ENCODE results near the gene ASCL4. TPM values are rescaled to one million over a fixed set of nuclear protein-coding genes. Genes with fewer than 3 reads are reported as not detected.
A peak's percentile ranks its signal among the peaks of the same experiment; 100 is the strongest.

ASCL4 gene
- total RNA-seq, 2 experiments from 2014 or later: not detected

DNA sequence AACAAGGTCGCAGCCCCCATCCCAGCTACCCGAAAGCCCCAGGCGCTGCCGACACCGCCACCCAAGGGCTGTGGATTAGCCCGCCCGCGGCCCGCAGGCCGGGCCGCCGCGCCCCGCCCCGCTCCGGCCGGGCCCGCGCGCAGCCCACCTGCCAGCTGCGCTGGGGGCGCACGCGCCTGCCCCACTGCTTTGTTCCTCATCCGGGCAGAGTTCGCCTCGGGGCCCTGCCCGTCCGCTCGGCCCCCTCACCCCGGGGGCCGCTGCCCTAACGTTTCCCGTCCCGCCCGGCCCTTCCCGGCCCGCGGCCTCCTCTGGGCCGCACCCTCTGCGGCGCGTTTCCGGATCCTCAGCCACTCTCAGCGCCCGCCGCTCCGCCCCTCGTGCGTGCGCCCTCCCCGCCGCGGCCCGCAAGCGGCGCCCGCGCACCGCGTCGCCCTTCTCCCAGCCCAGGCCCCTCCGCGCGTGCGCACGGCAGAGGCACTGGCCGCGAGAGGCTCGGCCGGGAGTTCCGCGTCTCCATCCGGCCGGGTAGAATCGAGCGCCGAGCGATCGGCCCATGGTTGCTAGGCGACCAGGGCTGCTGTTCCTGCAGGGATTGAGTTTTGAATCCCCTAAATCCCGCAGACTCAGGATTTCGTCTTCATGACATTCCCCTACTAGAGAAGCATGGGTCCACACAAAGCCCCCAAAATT, 13.5 kb upstream of the ASCL4 start, which contains the start of gene PRDM4:
TSS of gene PRDM4 (minus strand) at position 329 of the 693 bp plus-strand sequence. CDS start 622 bp downstream, outside the sequence.
- CTCF ChIA-PET: no interaction called here

DNA sequence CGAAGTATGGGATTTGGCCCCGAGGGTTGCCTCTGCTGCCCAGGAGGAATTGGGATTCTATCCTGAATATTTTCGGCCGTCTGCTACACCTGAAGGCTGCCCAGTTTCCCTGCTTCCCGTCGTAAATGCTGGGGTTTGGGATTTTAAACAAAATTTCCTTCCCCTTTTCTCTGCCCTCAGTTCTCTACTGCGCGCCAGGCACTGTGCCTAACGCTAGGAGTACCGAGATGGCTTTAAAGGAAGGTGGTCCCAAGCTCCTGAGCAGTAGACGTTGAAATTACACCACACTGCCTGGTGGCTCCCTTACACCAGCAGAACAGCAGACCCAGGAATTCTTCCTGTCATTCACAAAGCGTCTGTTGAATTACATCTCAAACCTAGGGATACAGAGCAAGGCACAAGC, 13.0 kb upstream of the ASCL4 start:
- Mint-ChIP-seq H3K27ac (peak overlapping the region; percentile 91), H3K9me3 (peaks cover 2% of the 10 kb centered on the region), H3K4me1 (peaks cover 33% of the 10 kb centered on the region), H3K27me3 (no peaks in the 10 kb centered on the region), H3K4me3 (peak overlapping the region; percentile 80), H3K36me3 (ENCODE audit: low read depth) (peaks cover 8% of the 10 kb centered on the region)
- ChIA-PET CTCF (interaction anchor here (0.8 to 1.0 kb wide), 2 partner anchors 77 to 151 kb away, joined by 3 to 4 read pairs; no protein-coding TSS in a partner anchor), POLR2A (interaction anchor here (0.6 kb wide), 1 partner anchor 76 kb away, joined by 3 read pairs; the partner anchor contains the start of gene PWP1)
- no peak for DNase-seq

More for the DNA sequence above, 13.5 kb upstream of the ASCL4 start, which contains the start of gene PRDM4:
- DNase-seq: peak; percentile 91
- Mint-ChIP-seq H3K27ac (peak within 1 kb of the TSS; percentile 93), H3K27me3 (no peaks in the 10 kb centered on the region), H3K9me3 (peaks cover 2% of the 10 kb centered on the region), H3K36me3 (ENCODE audit: low read depth) (peaks cover 12% of the 10 kb centered on the region), H3K4me3 (peak within 1 kb of the TSS; percentile 88), H3K4me1 (peaks cover 33% of the 10 kb centered on the region)
- POLR2A ChIA-PET: no interaction called here

DNA sequence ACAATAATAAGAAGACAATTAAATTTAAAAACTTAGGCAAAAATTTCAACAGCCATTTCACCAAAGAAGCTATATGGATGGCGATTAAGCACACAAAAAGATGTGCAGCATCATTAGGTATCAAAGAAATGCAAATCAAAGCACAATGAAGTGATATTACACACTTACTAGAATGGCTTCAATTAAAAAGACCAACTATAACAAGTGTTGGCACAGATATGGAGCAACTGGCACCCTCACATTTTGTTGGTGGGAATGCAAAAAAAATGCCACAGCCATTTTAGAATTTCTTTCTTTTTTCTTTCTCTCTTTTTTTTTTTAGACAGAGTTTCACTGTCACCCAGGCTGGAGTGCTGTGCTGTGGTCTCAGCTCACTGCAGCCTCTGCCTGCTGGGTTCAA, 11.6 kb upstream of the ASCL4 start:
- no peak for DNase-seq
- Mint-ChIP-seq H3K4me1 (peaks cover 28% of the 10 kb centered on the region), H3K36me3 (ENCODE audit: low read depth) (no peaks in the 10 kb centered on the region), H3K9me3 (peaks cover 2% of the 10 kb centered on the region), H3K4me3 (no peak overlapping the region), H3K27ac (no peak overlapping the region), H3K27me3 (peaks cover 4% of the 10 kb centered on the region)
- ChIA-PET POLR2A (no interaction called here), CTCF (interaction anchor here (0.7 to 1.5 kb wide), 2 partner anchors 17 to 831 kb away, joined by 3 to 4 read pairs; no protein-coding TSS in a partner anchor)

DNA sequence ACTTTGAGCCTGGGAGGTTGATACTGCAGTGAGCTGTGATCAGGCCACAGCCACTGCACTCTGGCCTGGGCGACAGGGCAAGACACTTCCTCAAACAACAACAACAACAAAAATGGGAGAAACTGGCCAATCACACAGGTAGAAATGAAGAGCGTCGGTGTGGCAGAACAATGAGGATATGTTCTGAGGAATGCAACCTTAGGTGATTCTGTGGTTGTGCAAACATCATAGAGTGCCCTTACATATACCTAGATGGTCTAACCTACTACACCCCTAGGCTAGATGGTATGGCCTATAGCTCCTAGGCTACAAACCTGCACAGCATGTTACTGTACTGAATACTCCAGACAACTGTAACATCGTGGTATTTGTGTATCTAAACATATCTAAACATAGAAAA, 9.9 kb upstream of the ASCL4 start:
- Mint-ChIP-seq H3K27ac (no peak overlapping the region), H3K4me1 (peaks cover 13% of the 10 kb centered on the region), H3K27me3 (peaks cover 4% of the 10 kb centered on the region), H3K36me3 (ENCODE audit: low read depth) (no peaks in the 10 kb centered on the region), H3K4me3 (no peak overlapping the region), H3K9me3 (peaks cover 2% of the 10 kb centered on the region)
- ChIA-PET CTCF (no interaction called here), POLR2A (no interaction called here)
- DNase-seq: no peak

DNA sequence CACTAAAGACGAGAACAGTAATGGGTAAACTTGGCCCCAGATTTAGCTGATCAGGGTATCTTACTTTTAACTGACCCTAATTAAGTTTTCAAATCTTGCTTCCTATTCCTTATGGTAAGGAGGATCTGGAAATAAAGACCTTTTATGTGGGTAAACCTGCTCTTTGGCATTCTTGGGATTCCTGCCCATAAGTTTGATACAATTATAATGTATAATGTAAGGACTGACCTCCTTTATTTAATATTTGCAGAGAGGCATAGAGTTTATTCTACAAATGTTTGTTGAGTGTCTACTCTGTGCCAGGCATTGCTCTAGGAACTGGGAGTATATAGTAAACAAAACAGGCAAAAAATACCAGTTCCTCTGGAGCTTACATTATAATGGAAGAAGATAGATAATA, 9.2 kb upstream of the ASCL4 start:
- Mint-ChIP-seq H3K36me3 (ENCODE audit: low read depth) (no peaks in the 10 kb centered on the region), H3K4me3 (no peak overlapping the region), H3K9me3 (peaks cover 2% of the 10 kb centered on the region), H3K27me3 (peaks cover 6% of the 10 kb centered on the region), H3K4me1 (peaks cover 7% of the 10 kb centered on the region), H3K27ac (no peak overlapping the region)
- no peak for DNase-seq
- POLR2A ChIA-PET: no interaction called here
- CTCF ChIA-PET: no interaction called here

DNA sequence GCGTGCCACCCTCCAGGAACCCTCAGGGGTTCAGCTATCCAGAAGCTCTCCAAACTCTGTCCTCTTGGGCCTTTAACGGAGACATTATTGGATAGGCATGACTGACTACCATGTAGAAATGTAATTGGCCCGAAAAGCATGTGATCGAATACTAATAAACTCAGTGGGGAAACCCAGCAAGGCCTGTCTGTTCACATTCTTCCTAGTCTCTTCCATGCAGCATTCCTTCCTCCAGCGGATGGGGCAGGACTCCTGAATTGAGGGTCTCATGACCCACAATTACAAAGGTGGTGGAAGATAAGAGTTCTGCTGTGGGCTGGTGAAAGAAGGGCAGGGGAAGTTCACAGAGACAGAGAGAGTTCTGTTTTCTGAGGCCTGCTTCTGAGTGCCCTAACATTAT, 7.0 kb upstream of the ASCL4 start:
- no peak overlapping the region for H3K4me3 Mint-ChIP-seq

DNA sequence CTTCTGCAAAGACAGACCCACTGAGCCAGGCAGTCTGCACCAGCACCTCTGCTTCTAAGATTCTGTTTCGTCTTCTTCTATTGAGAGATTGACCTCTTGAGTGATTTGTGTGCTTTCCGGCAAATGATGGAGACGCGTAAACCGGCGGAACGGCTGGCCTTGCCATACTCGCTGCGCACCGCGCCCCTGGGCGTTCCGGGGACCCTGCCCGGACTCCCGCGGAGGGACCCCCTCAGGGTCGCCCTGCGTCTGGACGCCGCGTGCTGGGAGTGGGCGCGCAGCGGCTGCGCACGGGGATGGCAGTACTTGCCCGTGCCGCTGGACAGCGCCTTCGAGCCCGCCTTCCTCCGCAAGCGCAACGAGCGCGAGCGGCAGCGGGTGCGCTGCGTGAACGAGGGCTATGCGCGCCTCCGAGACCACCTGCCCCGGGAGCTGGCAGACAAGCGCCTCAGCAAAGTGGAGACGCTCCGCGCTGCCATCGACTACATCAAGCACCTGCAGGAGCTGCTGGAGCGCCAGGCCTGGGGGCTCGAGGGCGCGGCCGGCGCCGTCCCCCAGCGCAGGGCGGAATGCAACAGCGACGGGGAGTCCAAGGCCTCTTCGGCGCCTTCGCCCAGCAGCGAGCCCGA, 703 bp downstream of the ASCL4 start:
- Mint-ChIP-seq H3K4me1 (peaks cover 22% of the 10 kb centered on the region), H3K36me3 (ENCODE audit: low read depth) (no peaks in the 10 kb centered on the region), H3K4me3 (no peak overlapping the region), H3K9me3 (no peaks in the 10 kb centered on the region), H3K27me3 (peaks cover 74% of the 10 kb centered on the region), H3K27ac (no peak overlapping the region)
- POLR2A ChIA-PET: no interaction called here
- DNase-seq: no peak
- CTCF ChIA-PET: no interaction called here

More for the DNA sequence above, 7.0 kb upstream of the ASCL4 start:
- Mint-ChIP-seq H3K9me3 (peaks cover 1% of the 10 kb centered on the region), H3K36me3 (ENCODE audit: low read depth) (no peaks in the 10 kb centered on the region), H3K27me3 (peaks cover 17% of the 10 kb centered on the region), H3K27ac (no peak overlapping the region), H3K4me1 (no peaks in the 10 kb centered on the region)
- POLR2A ChIA-PET: no interaction called here
- CTCF ChIA-PET: interaction anchor here (1.5 kb wide), 1 partner anchor 10 kb away, joined by 6 read pairs; no protein-coding TSS in a partner anchor
- no peak for DNase-seq

DNA sequence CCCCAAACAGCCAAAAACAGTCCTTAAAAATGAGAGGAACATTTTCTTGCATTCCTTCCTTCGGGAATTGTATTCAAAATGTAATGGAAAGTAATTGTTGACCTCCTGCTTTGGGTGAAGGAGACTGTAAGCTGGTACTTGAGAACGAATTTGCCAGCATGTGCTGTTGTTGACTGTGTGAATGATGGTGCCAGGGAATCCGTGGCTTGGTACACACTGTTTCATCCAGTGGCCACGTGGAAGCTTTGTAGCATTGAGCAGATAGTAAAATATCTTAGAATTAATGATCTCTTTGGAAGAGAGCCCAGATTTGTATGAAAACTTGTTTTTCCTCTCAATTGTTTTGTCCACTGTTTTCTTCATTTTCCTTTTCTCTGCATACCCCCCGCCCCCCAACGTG, 1.7 kb downstream of the ASCL4 start:
- peaks cover 22% of the 10 kb centered on the region for H3K4me1 Mint-ChIP-seq
- H3K9me3 Mint-ChIP-seq: no peaks in the 10 kb centered on the region
- no peak overlapping the region for H3K4me3 Mint-ChIP-seq
- POLR2A ChIA-PET: no interaction called here
- no peak for DNase-seq
- no peaks in the 10 kb centered on the region for H3K36me3 Mint-ChIP-seq (ENCODE audit: low read depth)
- no peak overlapping the region for H3K27ac Mint-ChIP-seq
- CTCF ChIA-PET: interaction anchor here (0.7 kb wide), 1 partner anchor 10 kb away, joined by 3 read pairs; no protein-coding TSS in a partner anchor
- peaks cover 72% of the 10 kb centered on the region for H3K27me3 Mint-ChIP-seq

DNA sequence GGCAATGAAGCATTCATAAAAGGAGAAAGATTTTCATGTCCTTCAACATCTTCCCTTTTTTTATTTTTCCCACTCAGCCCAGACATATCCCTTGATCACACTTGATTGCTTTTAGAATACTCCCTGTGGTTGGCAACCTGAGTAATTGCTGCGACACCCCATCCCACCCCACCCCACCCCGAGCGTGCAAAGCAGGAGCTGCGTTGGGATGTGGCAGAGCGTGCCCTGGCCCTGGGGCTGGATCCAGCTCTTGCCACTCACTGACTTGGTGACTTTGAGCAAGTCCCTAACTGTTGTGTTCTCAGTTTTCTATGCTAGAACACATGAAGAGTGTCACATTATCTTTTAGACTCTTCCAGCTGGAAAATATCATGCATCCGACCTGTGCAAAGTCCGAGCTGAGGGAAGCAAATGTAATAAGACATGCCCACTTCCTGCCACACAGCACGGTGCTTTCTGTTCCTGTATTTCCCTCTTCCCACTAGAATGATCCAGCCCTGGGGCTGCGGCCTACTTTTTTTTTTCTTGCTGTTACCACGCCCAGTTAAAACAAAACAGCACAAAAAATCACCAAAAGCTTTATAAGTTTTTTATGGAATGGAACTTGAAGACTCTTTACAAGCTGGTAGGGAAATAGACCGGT, 4.0 kb downstream of the ASCL4 start:
- Mint-ChIP-seq H3K4me3 (no peak overlapping the region), H3K27me3 (peaks cover 64% of the 10 kb centered on the region)
- CTCF ChIA-PET: interaction anchor here (1.5 kb wide), 1 partner anchor 10 kb away, joined by 3 read pairs; no protein-coding TSS in a partner anchor

DNA sequence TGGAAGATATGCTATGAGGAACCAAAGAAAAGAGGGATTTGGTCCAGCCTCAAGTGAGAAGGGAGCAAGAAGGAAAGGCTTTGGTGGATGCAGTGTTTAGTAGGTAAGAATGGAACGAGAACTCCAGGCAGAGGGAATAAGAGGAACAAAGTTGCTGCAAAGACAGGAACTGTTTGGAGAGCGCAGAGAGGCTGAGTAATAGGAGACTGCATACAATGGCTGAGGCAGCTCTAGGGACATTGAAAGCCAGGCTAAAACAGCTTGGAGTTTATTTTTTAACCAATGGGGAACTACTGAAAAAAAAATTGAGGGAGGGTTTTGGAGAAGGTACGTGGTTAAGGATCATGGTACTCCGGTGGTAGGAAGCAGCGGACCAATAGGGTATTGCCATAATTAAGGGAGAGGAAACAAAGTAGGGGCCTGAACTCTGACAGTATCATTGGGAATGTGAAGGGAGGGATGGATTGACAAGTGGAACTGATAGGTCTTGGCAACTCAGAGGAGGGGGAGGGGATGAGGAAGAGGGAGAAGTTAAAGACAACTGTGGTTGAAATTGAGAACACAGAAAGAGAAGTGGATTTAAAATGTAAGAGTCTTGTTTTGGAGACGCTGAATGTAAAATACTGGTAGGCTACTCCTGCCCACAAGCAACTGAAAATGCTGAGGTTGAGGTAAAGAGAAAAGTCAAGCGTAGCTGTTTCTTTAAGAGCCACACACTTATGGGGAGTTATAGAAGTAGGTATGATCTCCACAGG, 4.8 kb downstream of the ASCL4 start:
- DNase-seq: no peak
- Mint-ChIP-seq H3K27me3 (peaks cover 57% of the 10 kb centered on the region), H3K9me3 (no peaks in the 10 kb centered on the region), H3K4me1 (peaks cover 23% of the 10 kb centered on the region), H3K27ac (no peak overlapping the region), H3K4me3 (no peak overlapping the region), H3K36me3 (ENCODE audit: low read depth) (no peaks in the 10 kb centered on the region)
- ChIA-PET POLR2A (no interaction called here), CTCF (interaction anchor here (0.5 to 1.5 kb wide), 3 partner anchors 10 to 24 kb away, joined by 3 to 4 read pairs (median 3); no protein-coding TSS in a partner anchor)

More for the DNA sequence above, 4.0 kb downstream of the ASCL4 start:
- Mint-ChIP-seq H3K9me3 (no peaks in the 10 kb centered on the region), H3K27ac (no peak overlapping the region), H3K4me1 (peaks cover 23% of the 10 kb centered on the region), H3K36me3 (ENCODE audit: low read depth) (no peaks in the 10 kb centered on the region)
- DNase-seq: no peak
- POLR2A ChIA-PET: no interaction called here

DNA sequence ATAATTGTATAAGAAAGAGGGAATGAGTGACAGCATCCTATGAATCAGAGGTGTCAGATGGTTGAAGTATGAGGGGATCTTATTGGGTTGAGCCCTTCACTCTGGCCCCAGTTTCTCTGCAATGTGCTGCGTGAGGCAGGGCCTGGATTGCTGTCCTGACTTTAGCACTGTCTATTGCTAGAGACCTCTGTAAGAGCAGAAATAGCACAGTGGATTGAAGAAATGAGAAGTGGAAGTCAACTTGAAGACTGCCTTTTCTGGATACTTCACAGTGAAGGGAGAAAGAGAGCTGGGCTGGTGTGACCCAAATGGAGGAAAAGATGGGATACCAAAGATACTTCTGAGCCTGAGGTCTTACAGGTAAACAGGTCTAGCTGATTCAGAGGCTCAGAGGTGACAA, 5.8 kb downstream of the ASCL4 start:
- peaks cover 49% of the 10 kb centered on the region for H3K27me3 Mint-ChIP-seq
- H3K4me1 Mint-ChIP-seq: peaks cover 15% of the 10 kb centered on the region
- ChIA-PET POLR2A (no interaction called here), CTCF (interaction anchor here (1.2 kb wide), 1 partner anchor 18 kb away, joined by 3 read pairs; no protein-coding TSS in a partner anchor)
- no peak overlapping the region for H3K4me3 Mint-ChIP-seq
- no peak overlapping the region for H3K27ac Mint-ChIP-seq
- no peaks in the 10 kb centered on the region for H3K9me3 Mint-ChIP-seq
- no peaks in the 10 kb centered on the region for H3K36me3 Mint-ChIP-seq (ENCODE audit: low read depth)
- DNase-seq: no peak

DNA sequence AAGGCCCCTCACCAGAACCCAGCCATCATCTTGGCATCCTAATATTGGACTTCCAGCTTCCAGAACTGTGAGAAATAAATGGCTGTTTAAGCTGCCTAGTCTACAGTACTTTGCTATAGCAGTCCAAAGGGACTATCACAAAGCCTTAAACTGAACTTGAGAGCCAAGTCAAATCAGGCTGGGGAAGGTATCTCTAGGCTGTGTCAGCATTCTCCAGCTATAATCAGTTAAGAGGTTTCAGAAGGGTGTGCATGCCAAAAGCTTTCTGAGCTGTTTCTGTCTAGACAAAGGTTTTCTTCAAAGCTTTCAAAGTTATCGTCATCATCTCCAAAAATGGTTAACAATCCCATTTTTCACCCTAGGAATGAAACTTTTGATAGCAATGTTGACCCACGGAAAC, 7.6 kb downstream of the ASCL4 start:
- Mint-ChIP-seq H3K36me3 (ENCODE audit: low read depth) (no peaks in the 10 kb centered on the region), H3K9me3 (no peaks in the 10 kb centered on the region), H3K4me3 (no peak overlapping the region), H3K27ac (no peak overlapping the region), H3K4me1 (peaks cover 12% of the 10 kb centered on the region), H3K27me3 (peaks cover 34% of the 10 kb centered on the region)
- ChIA-PET CTCF (no interaction called here), POLR2A (no interaction called here)
- DNase-seq: no peak

All from activated CD4-positive, alpha-beta T cell treated with anti-CD3 and anti-CD28 coated beads, Interleukin-2, amount 10 ng/mL, durations not matched to agents 7 days and 5 days (primary cell).